SU-DHL-6 (cell line): ENCODE data around the gene ARHGAP44.

ENCODE experiments used
- H2AFZ ChIP-seq: fragments of 200-600 bp; sonication (generic); 2 replicates; pipeline ENCODE4 v1.6.1; 2014; ENCODE audit warnings: low read depth, mild to moderate bottlenecking, moderate library complexity, mixed read lengths, antibody characterized with exemption, low read length; ENCODE audit not compliant: severe bottlenecking
- H3F3A ChIP-seq: fragments of 200-600 bp; shearing (Covaris generic); 2 replicates; pipeline ENCODE4 v1.6.0; 2016; ENCODE audit warnings: antibody characterized with exemption, mild to moderate bottlenecking; ENCODE audit not compliant: insufficient read depth
- H3K27ac ChIP-seq: fragments of 200-600 bp; sonication (generic); 2 replicates; pipeline ENCODE4 v1.5.1; 2016; ENCODE audit warnings: low read depth, mild to moderate bottlenecking, low read length, moderate library complexity, mixed read lengths
- H3K27me3 ChIP-seq: fragments of 200-600 bp; sonication (generic), shearing (Covaris generic); 2 replicates; pipeline ENCODE4 v1.6.0; 2014; ENCODE audit warnings: mild to moderate bottlenecking, low read length
- H3K36me3 ChIP-seq: fragments of 200-600 bp; sonication (generic); 2 replicates; pipeline ENCODE4 v1.6.1; 2014; ENCODE audit warnings: mild to moderate bottlenecking, low read length, mixed read lengths
- H3K4me2 ChIP-seq: fragments of 300-600, 200-600 bp; shearing (Covaris generic), sonication (generic); 2 replicates; pipeline ENCODE4 v1.6.0; 2014; ENCODE audit warnings: low read length, low read depth, mild to moderate bottlenecking; ENCODE audit not compliant: poor library complexity, severe bottlenecking
- H3K4me3 ChIP-seq: fragments of 200-600 bp; sonication (generic); 2 replicates; pipeline ENCODE4 v1.5.1; 2014; ENCODE audit warnings: antibody characterized with exemption, low read length, mild to moderate bottlenecking, mixed read lengths; ENCODE audit not compliant: insufficient read depth, poor library complexity, severe bottlenecking
- H3K79me2 ChIP-seq: fragments of 200-600 bp; sonication (generic); 2 replicates; pipeline ENCODE4 v1.6.1; 2014; ENCODE audit warnings: mild to moderate bottlenecking, low read length, moderate library complexity; ENCODE audit not compliant: insufficient read depth
- H3K9ac ChIP-seq: fragments of 200-600 bp; sonication (generic); 2 replicates; pipeline ENCODE4 v1.7.0; 2014; ENCODE audit warnings: mild to moderate bottlenecking, low read length
- H3K9me2 ChIP-seq: fragments of 200-600 bp; sonication (generic); replicated peaks from 2 replicates; pipeline ENCODE4 v1.6.1; 2014; ENCODE audit warnings: low read length; ENCODE audit not compliant: insufficient read depth
- H3K9me3 ChIP-seq: fragments of 200-600 bp; sonication (generic); 2 replicates; pipeline ENCODE4 v1.6.1; 2014; ENCODE audit warnings: low read length, mixed read lengths; ENCODE audit not compliant: insufficient read depth
- H4K20me1 ChIP-seq: fragments of 200-600 bp; sonication (generic); 2 replicates; pipeline ENCODE4 v1.6.1; 2014; ENCODE audit warnings: low read depth, mild to moderate bottlenecking, antibody characterized with exemption, low read length, moderate library complexity, mixed read lengths
- CTCF ChIP-seq: fragments of 200-600 bp; sonication (generic); IDR thresholded peaks from one replicate; pipeline ENCODE4 v1.5.1; 2017; ENCODE audit warnings: antibody characterized with exemption, mild to moderate bottlenecking, low read length, moderate library complexity; ENCODE audit not compliant: insufficient read depth, poor library complexity, severe bottlenecking
- EZH2phosphoT487 ChIP-seq: fragments of 200-600 bp; sonication (generic), shearing (Covaris generic); conservative IDR thresholded peaks from 2 replicates; pipeline ENCODE4 v1.6.1; 2018; ENCODE audit warnings: mild to moderate bottlenecking, antibody characterized with exemption, low read length, moderate library complexity, mixed read lengths

ARHGAP44 gene

GRCh38 chr17:12958786-12959185 is 169.5 kb downstream of the ARHGAP44 start:
- Histone ChIP-seq H3K9me3 (no peaks in the 10 kb centered on the region), H3K9me2 (no peaks in the 10 kb centered on the region), H3K4me3 (no peak overlapping the region), H3F3A (no peaks in the 10 kb centered on the region), H4K20me1 (no peaks in the 10 kb centered on the region), H2AFZ (no peak overlapping the region), H3K27me3 (no peaks in the 10 kb centered on the region), H3K36me3 (no peaks in the 10 kb centered on the region), H3K79me2 (no peaks in the 10 kb centered on the region), H3K9ac (no peak overlapping the region), H3K27ac (no peak overlapping the region), H3K4me2 (no peak overlapping the region)
- TF ChIP-seq EZH2phosphoT487 (no peak), CTCF (no peak)

- Histone ChIP-seq H2AFZ (no peak overlapping the region), H3K36me3 (no peaks in the 10 kb centered on the region), H3K4me2 (no peak overlapping the region), H3K9ac (no peak overlapping the region), H3K27me3 (no peaks in the 10 kb centered on the region), H3K9me3 (no peaks in the 10 kb centered on the region), H3K27ac (no peak overlapping the region), H3K4me3 (no peak overlapping the region), H4K20me1 (no peaks in the 10 kb centered on the region), H3K9me2 (no peaks in the 10 kb centered on the region), H3K79me2 (no peaks in the 10 kb centered on the region), H3F3A (no peaks in the 10 kb centered on the region)
- no peak for TF ChIP-seq EZH2phosphoT487
- no peak for TF ChIP-seq CTCF
Measured at GRCh38 chr17:12959441-12959840, 170.1 kb downstream of the ARHGAP44 start.

- Histone ChIP-seq H2AFZ (no peak overlapping the region), H3K9ac (no peak overlapping the region), H3K27ac (no peak overlapping the region), H3K4me3 (no peak overlapping the region), H3K36me3 (no peaks in the 10 kb centered on the region), H3K9me3 (no peaks in the 10 kb centered on the region), H3K9me2 (no peaks in the 10 kb centered on the region), H3K4me2 (no peak overlapping the region), H4K20me1 (no peaks in the 10 kb centered on the region), H3K79me2 (no peaks in the 10 kb centered on the region), H3F3A (no peaks in the 10 kb centered on the region), H3K27me3 (no peaks in the 10 kb centered on the region)
- TF ChIP-seq EZH2phosphoT487: no peak
- TF ChIP-seq CTCF: no peak
Measured at GRCh38 chr17:12961655-12962054, 172.4 kb downstream of the ARHGAP44 start.

- Histone ChIP-seq H3K9me2 (no peaks in the 10 kb centered on the region), H3K36me3 (no peaks in the 10 kb centered on the region), H3K4me3 (no peak overlapping the region), H3K27me3 (no peaks in the 10 kb centered on the region), H3K9me3 (no peaks in the 10 kb centered on the region), H3K27ac (no peak overlapping the region), H3K9ac (no peak overlapping the region), H2AFZ (no peak overlapping the region), H4K20me1 (no peaks in the 10 kb centered on the region), H3K79me2 (no peaks in the 10 kb centered on the region), H3F3A (no peaks in the 10 kb centered on the region), H3K4me2 (no peak overlapping the region)
- TF ChIP-seq EZH2phosphoT487 (no peak), CTCF (no peak)
Measured at GRCh38 chr17:12963505-12963904, 174.2 kb downstream of the ARHGAP44 start.
